AG09309 (cell line): Measurements from ENCODE around the gene DACT2.

Experiments used
- DNase-seq: peaks from one replicate; pipeline ENCODE4 v3.0.0-alpha.2; 2010; ENCODE audit warnings: low read depth
- H3K4me3 ChIP-seq: 2 replicates; pipeline ENCODE4 v1.5.1; 2011; ENCODE audit warnings: mild to moderate bottlenecking, low read depth, low read length, moderate library complexity; ENCODE audit not compliant: control insufficient read depth
- CTCF ChIP-seq: IDR thresholded peaks from 2 replicates; pipeline ENCODE4 v1.5.1; 2011; ENCODE audit warnings: mild to moderate bottlenecking, low read depth, low read length, inconsistent platforms; ENCODE audit not compliant: insufficient read depth, control insufficient read depth; ENCODE audit errors: missing control alignments

The DACT2 gene

GRCh38 chr6:168261234-168261633 is 58.3 kb downstream of the DACT2 start:
- no peak for TF ChIP-seq CTCF
- no peak for DNase-seq
- no peak overlapping the region for H3K4me3 ChIP-seq

- no peak for DNase-seq
- TF ChIP-seq CTCF = no peak
- no peak overlapping the region for H3K4me3 ChIP-seq
Observed at GRCh38 chr6:168260420-168260987, 59.1 kb downstream of the DACT2 start.

- no peak overlapping the region for H3K4me3 ChIP-seq
- DNase-seq = no peak
- TF ChIP-seq CTCF = no peak
Observed at GRCh38 chr6:168258795-168259194, 60.8 kb downstream of the DACT2 start.

GRCh38 chr6:168256940-168257339 is 62.6 kb downstream of the DACT2 start:
- TF ChIP-seq CTCF = no peak

More at GRCh38 chr6:168256940-168257339, 62.6 kb downstream of the DACT2 start:
- H3K4me3 ChIP-seq = no peak overlapping the region
- DNase-seq = no peak
